IMR-90 (cell line): Measurements from ENCODE around the gene SLC6A9. TPM values are rescaled to one million over a fixed set of nuclear protein-coding genes. Genes with fewer than 3 reads are reported as not detected.

Experiments
- ATAC-seq: fragments of 200-7000 bp; cut with Tn5 transposase; 2 replicates; pipeline ENCODE4 v1.9.1; 2020; ENCODE audit warnings: low read depth, mild to moderate bottlenecking, moderate library complexity
- BruUV-seq: library from RNA; stranded (reverse); fragments of 400-500 nt; replicated peaks from 2 replicates; lab custom pipeline; 2021; lab: Mats Ljungman, UMichigan
- CTCF ChIA-PET: fragments of 300-600 bp; formaldehyde crosslinking; extraction: SDS; loops from one replicate; lab custom pipeline; 2021; ENCODE audit warnings: antibody characterized with exemption; lab: Yijun Ruan, JAX
- POLR2A ChIA-PET: fragments of 300-600 bp; sonication (Branson Sonifier 250); formaldehyde crosslinking; loops from one replicate; lab custom pipeline; 2022; ENCODE audit warnings: antibody characterized with exemption; ENCODE audit not compliant: unreplicated experiment; lab: Charles Lee
- DNase-seq: peaks from one replicate; pipeline ENCODE4 v3.0.0; 2013
- H2AFZ ChIP-seq: replicated peaks from 2 replicates; pipeline ENCODE3; 2013; ENCODE audit warnings: low read length, mild to moderate bottlenecking; ENCODE audit not compliant: poor library complexity
- H2AK5ac ChIP-seq: 2 replicates; pipeline ENCODE4 v1.6.1; 2013; ENCODE audit warnings: low read depth, low read length, inconsistent platforms
- H2AK9ac ChIP-seq: replicated peaks from 2 replicates; pipeline ENCODE3; 2013; ENCODE audit warnings: mild to moderate bottlenecking, low read depth, low read length, moderate library complexity; ENCODE audit not compliant: poor library complexity
- H2BK120ac ChIP-seq: 2 replicates; pipeline ENCODE4 v1.6.1; 2013; ENCODE audit warnings: low read depth, low read length, inconsistent platforms
- H2BK15ac ChIP-seq: 3 replicates; pipeline ENCODE4 v1.6.1; 2013; ENCODE audit warnings: low read depth, low read length, inconsistent platforms
- H2BK20ac ChIP-seq: 2 replicates; pipeline ENCODE4 v1.6.1; 2013; ENCODE audit warnings: low read depth, mild to moderate bottlenecking, inconsistent platforms, low read length, moderate library complexity
- H2BK5ac ChIP-seq: 2 replicates; pipeline ENCODE4 v1.6.1; 2013; ENCODE audit warnings: mild to moderate bottlenecking, low read depth, low read length, inconsistent platforms; ENCODE audit not compliant: poor library complexity, severe bottlenecking
- H3K14ac ChIP-seq: replicated peaks from 2 replicates; pipeline ENCODE4 v1.6.1; 2013; ENCODE audit warnings: low read depth, low read length, inconsistent platforms
- H3K18ac ChIP-seq: 2 replicates; pipeline ENCODE4 v1.6.1; 2013; ENCODE audit warnings: low read depth, low read length, control low read depth
- H3K23ac ChIP-seq: 2 replicates; pipeline ENCODE4 v1.6.1; 2013; ENCODE audit warnings: low read depth, low read length, inconsistent platforms
- H3K27ac ChIP-seq: 2 replicates; pipeline ENCODE4 v1.5.1; 2013; ENCODE audit warnings: mild to moderate bottlenecking, control low read depth, low read length; ENCODE audit not compliant: insufficient read depth
- H3K27me3 ChIP-seq: 2 replicates; pipeline ENCODE4 v1.6.1; 2013; ENCODE audit warnings: low read length; ENCODE audit not compliant: control insufficient read depth, insufficient read depth
- H3K36me3 ChIP-seq: 2 replicates; pipeline ENCODE4 v1.6.1; 2013; ENCODE audit warnings: low read length, mixed read lengths; ENCODE audit not compliant: control insufficient read depth, insufficient read depth
- H3K4ac ChIP-seq: 2 replicates; pipeline ENCODE4 v1.6.1; 2013; ENCODE audit warnings: low read depth, low read length, inconsistent platforms
- H3K4me1 ChIP-seq: 2 replicates; pipeline ENCODE4 v1.6.1; 2013; ENCODE audit warnings: low read length, mixed read lengths; ENCODE audit not compliant: control insufficient read depth, insufficient read depth
- H3K4me2 ChIP-seq: 2 replicates; pipeline ENCODE4 v1.6.1; 2013; ENCODE audit warnings: low read depth, mild to moderate bottlenecking, control low read depth, low read length, moderate library complexity
- H3K4me3 ChIP-seq: 2 replicates; pipeline ENCODE4 v1.5.1; 2013; ENCODE audit warnings: low read depth, mild to moderate bottlenecking, control low read depth, low read length, moderate library complexity; ENCODE audit not compliant: insufficient read depth
- H3K56ac ChIP-seq: 2 replicates; pipeline ENCODE4 v1.6.1; 2013; ENCODE audit warnings: low read length, inconsistent platforms; ENCODE audit not compliant: insufficient read depth; ENCODE audit errors: extremely low read depth
- H3K79me1 ChIP-seq, 2 experiments: 2 replicates each; pipeline ENCODE4 v1.6.1; 2013; ENCODE audit warnings: low read length in 2 of 2, inconsistent platforms in 1 of 2, low read depth in 1 of 2
- H3K9ac ChIP-seq: 2 replicates; pipeline ENCODE4 v1.6.1; 2013; ENCODE audit warnings: low read depth, low read length, control low read depth
- H3K9me1 ChIP-seq: 2 replicates; pipeline ENCODE4 v1.6.1; 2013; ENCODE audit warnings: low read length, inconsistent platforms; ENCODE audit not compliant: insufficient read depth
- H3K9me3 ChIP-seq: 2 replicates; pipeline ENCODE4 v1.6.1; 2013; ENCODE audit warnings: low read length; ENCODE audit not compliant: control insufficient read depth, insufficient read depth
- H4K20me1 ChIP-seq: 2 replicates; pipeline ENCODE4 v1.6.1; 2013; ENCODE audit warnings: low read length, inconsistent platforms; ENCODE audit not compliant: insufficient read depth
- H4K5ac ChIP-seq: 2 replicates; pipeline ENCODE4 v1.6.1; 2013; ENCODE audit warnings: mild to moderate bottlenecking, low read depth, low read length, control low read depth
- H4K8ac ChIP-seq, 2 experiments: 2 replicates each; pipeline ENCODE4 v1.6.1; 2013; ENCODE audit warnings: low read depth in 2 of 2, low read length in 2 of 2, control low read depth in 1 of 2, inconsistent platforms in 1 of 2
- H4K91ac ChIP-seq: 2 replicates; pipeline ENCODE4 v1.6.1; 2013; ENCODE audit warnings: low read depth, low read length, inconsistent platforms; ENCODE audit not compliant: insufficient read depth
- MAFK ChIP-seq: IDR thresholded peaks from 2 replicates; pipeline ENCODE4 v1.6.1; 2012; ENCODE audit warnings: low read depth, low read length, improper control_type of control experiment
- NFE2L2 ChIP-seq: fragments of 150-350 bp; IDR thresholded peaks from 2 replicates; pipeline ENCODE4 v1.6.1; 2016; ENCODE audit warnings: low read depth, mild to moderate bottlenecking, low read length
- RFX5 ChIP-seq: IDR thresholded peaks from 2 replicates; pipeline ENCODE4 v1.8.0; 2012; ENCODE audit warnings: low read depth, mild to moderate bottlenecking, low read length, moderate library complexity
- SMC3 ChIP-seq: fragments of 150-350 bp; IDR thresholded peaks from 2 replicates; pipeline ENCODE4 v1.6.1; 2016; ENCODE audit warnings: low read depth, mild to moderate bottlenecking, antibody characterized with exemption, low read length, moderate library complexity
- WGBS, 2 experiments: methylation state at CpG; one replicate each; pipeline versions ENCODE4 v1.1.5 to v1.1.7; 2013; ENCODE audit warnings: missing lambda C conversion rate in 2 of 2; ENCODE audit not compliant: insufficient read length in 1 of 2; ENCODE audit errors: extremely low coverage in 2 of 2; 5-methylcytosine and 5-hydroxymethylcytosine counted together
- dilution Hi-C: fragments of 300-500 bp; cut with HindIII; formaldehyde crosslinking; loops from one replicate; pipeline ENCODE4 v1.14.3; 2018; ENCODE audit warnings: low sequenced_read_pairs; ENCODE audit not compliant: unreplicated experiment
- in situ Hi-C: fragments of 300-500 bp; cut with MboI; formaldehyde crosslinking; loops from 3 replicates; pipeline ENCODE4 v1.14.3; 2019; ENCODE audit warnings: low sequenced_read_pairs, inconsistent platforms, mixed read lengths
- intact Hi-C: fragments of 100-400 bp; cut with micrococcal nuclease; formaldehyde crosslinking; loops from 2 replicates; pipeline ENCODE4 v1.10.0; 2022
- polyA plus RNA-seq, 3 experiments: library from polyadenylated mRNA; depleted of rRNA; stranded (reverse); fragments of >200 nt; gene quantifications; 2 replicates each; pipeline ENCODE4 v1.2.3, GENCODE V29; 2012; ENCODE audit warnings: low replicate concordance in 1 of 3
- total RNA-seq: library from RNA; depleted of rRNA; stranded (reverse); fragments of >200 nt; gene quantifications from 2 replicates; pipeline ENCODE4 v1.2.3, GENCODE V29; 2012

Gene SLC6A9
- total and polyA plus RNA-seq, 2 of the 4 experiments (the other 2 are of a cell fraction): 2.0 to 6.6 TPM

DNA sequence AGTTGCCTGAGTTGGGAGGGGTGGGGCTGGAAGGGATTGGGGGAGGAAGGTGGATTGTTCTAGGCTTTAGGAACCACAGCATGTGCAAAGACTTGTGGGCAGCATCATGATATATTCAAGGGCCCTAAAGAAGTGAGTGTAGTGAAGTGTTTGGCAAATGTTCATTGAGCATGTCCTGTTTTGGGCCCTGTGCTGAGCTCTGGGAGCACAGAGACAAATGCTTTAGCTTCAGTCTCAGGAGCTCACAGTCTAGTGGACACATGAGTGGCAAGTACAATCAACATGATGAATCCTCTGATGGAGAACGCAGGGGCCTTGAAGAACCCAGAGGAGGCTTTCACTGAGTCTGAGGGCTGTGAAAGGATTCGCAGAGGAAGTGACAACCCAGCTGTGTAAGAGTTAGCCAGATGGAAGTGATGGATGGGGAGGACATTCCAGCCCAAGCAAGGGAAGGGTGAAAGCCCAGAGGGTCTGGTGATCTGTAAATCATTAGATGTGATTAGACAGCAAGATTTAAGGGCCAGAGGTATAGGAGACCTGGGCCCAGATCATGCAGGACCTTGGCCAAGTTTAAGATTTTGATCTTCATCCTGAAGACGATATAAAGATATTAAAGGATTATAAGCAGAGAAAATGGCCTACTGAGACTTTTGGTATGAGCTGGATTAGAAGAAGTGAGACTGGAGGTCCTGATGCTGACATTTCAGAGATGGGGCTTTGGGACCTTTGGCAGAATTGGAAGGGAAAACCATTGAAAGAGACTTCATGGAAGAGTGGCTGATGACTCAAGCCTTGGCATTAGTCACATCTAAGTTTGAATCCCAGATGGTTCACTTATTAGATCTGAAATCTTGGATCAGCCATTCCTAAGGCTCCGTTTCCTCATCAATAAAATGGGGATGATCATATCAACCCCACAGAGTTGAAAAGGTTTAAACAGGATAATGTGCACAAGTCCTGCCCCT lies 80.0 kb downstream of the SLC6A9 start:
- no peak overlapping the region for H4K91ac ChIP-seq
- ATAC-seq: no peak
- H2BK5ac ChIP-seq: no peak overlapping the region
- H2AFZ ChIP-seq: no peak overlapping the region
- H3K18ac ChIP-seq: no peak overlapping the region
- H2AK5ac ChIP-seq: no peak overlapping the region
- H3K4ac ChIP-seq: no peak overlapping the region
- dilution Hi-C loops (no loop called here), intact Hi-C loops (no loop called here), in situ Hi-C loops (loop anchor here (25.0 kb wide), 1 partner anchor 414 kb away; the partner anchor contains the start of gene PTPRF)
- H2BK15ac ChIP-seq: no peak overlapping the region
- no peaks in the 10 kb centered on the region for H3K9me3 ChIP-seq
- peaks cover 6% of the 10 kb centered on the region for H3K36me3 ChIP-seq
- no peak overlapping the region for H3K14ac ChIP-seq
- TF ChIP-seq MAFK: no peak
- no peak for TF ChIP-seq RFX5
- TF ChIP-seq NFE2L2: no peak
- no peak for TF ChIP-seq SMC3
- H3K56ac ChIP-seq: no peak overlapping the region
- ChIA-PET CTCF (interaction anchor here (1.0 kb wide), 1 partner anchor 16 kb away, joined by 4 read pairs; no protein-coding TSS in a partner anchor), POLR2A (no interaction called here)
- 100% methylated on average over 2 of the region's 4 CpGs; no CpG with 5 or more reads in 1 of the 2 experiments for WGBS, 2 experiments
- no peak overlapping the region for H2AK9ac ChIP-seq
- BruUV-seq: no TSS peak
- H2BK20ac ChIP-seq: no peak overlapping the region
- no peak overlapping the region for H4K5ac ChIP-seq
- no peak overlapping the region for H2BK120ac ChIP-seq
- H3K27me3 ChIP-seq: no peaks in the 10 kb centered on the region
- H3K4me2 ChIP-seq: no peak overlapping the region
- H4K8ac ChIP-seq: no peak overlapping the region
- no peak overlapping the region for H3K9ac ChIP-seq
- no peak overlapping the region for H3K23ac ChIP-seq
- H3K4me3 ChIP-seq: no peak overlapping the region
- peak; percentile 35 for DNase-seq
- H4K20me1 ChIP-seq: peaks cover 21% of the 10 kb centered on the region
- no peak overlapping the region for H3K27ac ChIP-seq
- H3K9me1 ChIP-seq: peaks cover 8% of the 10 kb centered on the region; the same call in 1 of the 2 replicates
- peaks cover 29 to 54% of the 10 kb centered on the region in 2 experiments for H3K79me1 ChIP-seq
- H3K4me1 ChIP-seq: peaks cover 10% of the 10 kb centered on the region
